Measurements from ENCODE around the gene CBS. TPM values are rescaled to one million over a fixed set of nuclear protein-coding genes. Genes with fewer than 3 reads are reported as not detected.

Gene CBS
- total RNA-seq, 1 donor from 2014 or later = 232 TPM

DNA sequence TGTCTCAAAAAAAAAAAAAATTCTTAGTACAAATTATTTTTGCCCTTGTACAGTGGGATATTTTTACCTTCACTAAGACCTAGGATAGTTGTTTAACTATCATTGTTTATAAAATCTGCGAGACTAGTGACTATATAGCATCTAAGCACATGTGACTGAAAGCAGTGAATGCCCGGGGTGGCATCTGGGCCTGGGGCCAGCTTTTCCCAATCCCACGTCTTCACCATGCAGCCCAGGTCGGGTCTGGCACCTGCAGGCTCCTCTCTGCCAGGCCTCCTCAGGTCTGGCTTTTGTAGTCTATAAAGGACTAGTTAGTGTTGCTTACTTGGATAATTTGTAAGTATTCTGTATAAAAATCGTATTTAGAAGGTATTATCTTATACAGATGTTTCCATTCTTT is 40.8 kb downstream of the CBS start:
- H3K36me3 Mint-ChIP-seq (ENCODE audit: unreplicated experiment) = no peaks in the 10 kb centered on the region
- DNase-seq = no peak
- H3K9me3 Mint-ChIP-seq (ENCODE audit: unreplicated experiment) = no peaks in the 10 kb centered on the region
- peaks cover 1% of the 10 kb centered on the region for H3K4me1 Mint-ChIP-seq (ENCODE audit: low read depth, unreplicated experiment)
- TF ChIP-seq, protein P1, sequence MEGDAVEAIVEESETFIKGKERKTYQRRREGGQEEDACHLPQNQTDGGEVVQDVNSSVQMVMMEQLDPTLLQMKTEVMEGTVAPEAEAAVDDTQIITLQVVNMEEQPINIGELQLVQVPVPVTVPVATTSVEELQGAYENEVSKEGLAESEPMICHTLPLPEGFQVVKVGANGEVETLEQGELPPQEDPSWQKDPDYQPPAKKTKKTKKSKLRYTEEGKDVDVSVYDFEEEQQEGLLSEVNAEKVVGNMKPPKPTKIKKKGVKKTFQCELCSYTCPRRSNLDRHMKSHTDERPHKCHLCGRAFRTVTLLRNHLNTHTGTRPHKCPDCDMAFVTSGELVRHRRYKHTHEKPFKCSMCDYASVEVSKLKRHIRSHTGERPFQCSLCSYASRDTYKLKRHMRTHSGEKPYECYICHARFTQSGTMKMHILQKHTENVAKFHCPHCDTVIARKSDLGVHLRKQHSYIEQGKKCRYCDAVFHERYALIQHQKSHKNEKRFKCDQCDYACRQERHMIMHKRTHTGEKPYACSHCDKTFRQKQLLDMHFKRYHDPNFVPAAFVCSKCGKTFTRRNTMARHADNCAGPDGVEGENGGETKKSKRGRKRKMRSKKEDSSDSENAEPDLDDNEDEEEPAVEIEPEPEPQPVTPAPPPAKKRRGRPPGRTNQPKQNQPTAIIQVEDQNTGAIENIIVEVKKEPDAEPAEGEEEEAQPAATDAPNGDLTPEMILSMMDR (IDR thresholded peaks at IDR 0.05; ENCODE audit: partially characterized antibody, unreplicated experiment) = no peak
- H3K4me3 Mint-ChIP-seq (ENCODE audit: unreplicated experiment) = no peak overlapping the region
- no peak overlapping the region for H3K27ac Mint-ChIP-seq (ENCODE audit: unreplicated experiment)
- peaks cover 2% of the 10 kb centered on the region for H3K27me3 Mint-ChIP-seq (ENCODE audit: unreplicated experiment)

DNA sequence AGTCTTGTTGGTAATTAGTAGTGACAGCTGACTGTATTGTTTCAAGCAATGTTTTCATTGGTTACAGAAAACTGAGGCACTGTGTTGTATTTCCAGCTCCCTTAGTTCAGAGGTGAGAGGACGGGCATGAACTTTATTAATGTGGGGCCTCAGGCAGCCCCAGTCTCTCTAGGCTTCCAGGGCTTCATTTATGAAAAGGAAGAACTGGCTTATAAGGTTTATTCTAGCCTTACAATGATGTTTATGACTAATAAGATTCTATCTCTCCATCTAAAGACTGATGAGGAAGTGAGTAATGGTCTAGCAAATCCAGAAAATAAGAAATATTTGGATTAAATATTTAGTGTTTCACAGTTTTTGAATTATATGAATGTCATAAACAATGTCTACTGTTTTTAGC is 41.5 kb downstream of the CBS start:
- no peak overlapping the region for H3K4me3 Mint-ChIP-seq (ENCODE audit: unreplicated experiment)
- H3K4me1 Mint-ChIP-seq (ENCODE audit: low read depth, unreplicated experiment) = peaks cover 1% of the 10 kb centered on the region
- H3K36me3 Mint-ChIP-seq (ENCODE audit: unreplicated experiment) = peaks cover 2% of the 10 kb centered on the region
- DNase-seq = no peak
- H3K27me3 Mint-ChIP-seq (ENCODE audit: unreplicated experiment) = peaks cover 4% of the 10 kb centered on the region
- no peaks in the 10 kb centered on the region for H3K9me3 Mint-ChIP-seq (ENCODE audit: unreplicated experiment)
- TF ChIP-seq, protein P1 (IDR thresholded peaks at IDR 0.05; ENCODE audit: partially characterized antibody, unreplicated experiment) = no peak
- H3K27ac Mint-ChIP-seq (ENCODE audit: unreplicated experiment) = no peak overlapping the region

DNA sequence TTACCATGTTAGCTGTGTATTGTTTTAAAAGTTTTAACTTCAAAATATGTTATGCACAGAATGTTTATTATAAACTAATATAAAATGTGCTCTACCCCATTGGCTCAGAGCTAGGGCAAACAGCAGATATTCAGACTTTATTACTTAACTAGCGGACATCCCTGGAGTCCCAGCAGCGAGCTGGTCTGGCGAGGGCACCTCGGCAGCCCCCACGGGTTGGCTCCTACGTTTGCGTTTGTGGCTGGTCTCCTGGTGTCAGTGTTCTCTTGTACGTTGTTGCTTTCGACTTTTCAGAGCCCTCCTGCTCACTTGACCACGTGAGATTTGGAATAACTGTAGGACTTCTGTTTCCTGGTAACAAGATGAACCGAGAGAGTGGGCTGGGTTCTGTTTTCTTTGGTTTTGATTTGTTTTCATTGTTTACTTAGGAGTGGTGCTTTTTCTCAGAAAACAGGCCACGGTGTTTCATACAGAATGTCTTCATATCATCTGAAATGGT is 44.5 kb downstream of the CBS start:
- no peak overlapping the region for H3K4me3 Mint-ChIP-seq (ENCODE audit: unreplicated experiment)
- H3K36me3 Mint-ChIP-seq (ENCODE audit: unreplicated experiment) = peaks cover 4% of the 10 kb centered on the region
- H3K27ac Mint-ChIP-seq (ENCODE audit: unreplicated experiment) = no peak overlapping the region
- no peaks in the 10 kb centered on the region for H3K4me1 Mint-ChIP-seq (ENCODE audit: low read depth, unreplicated experiment)
- no peak for DNase-seq
- H3K9me3 Mint-ChIP-seq (ENCODE audit: unreplicated experiment) = no peaks in the 10 kb centered on the region
- TF ChIP-seq, protein P1 (IDR thresholded peaks at IDR 0.05; ENCODE audit: partially characterized antibody, unreplicated experiment) = no peak
- H3K27me3 Mint-ChIP-seq (ENCODE audit: unreplicated experiment) = peaks cover 2% of the 10 kb centered on the region

DNA sequence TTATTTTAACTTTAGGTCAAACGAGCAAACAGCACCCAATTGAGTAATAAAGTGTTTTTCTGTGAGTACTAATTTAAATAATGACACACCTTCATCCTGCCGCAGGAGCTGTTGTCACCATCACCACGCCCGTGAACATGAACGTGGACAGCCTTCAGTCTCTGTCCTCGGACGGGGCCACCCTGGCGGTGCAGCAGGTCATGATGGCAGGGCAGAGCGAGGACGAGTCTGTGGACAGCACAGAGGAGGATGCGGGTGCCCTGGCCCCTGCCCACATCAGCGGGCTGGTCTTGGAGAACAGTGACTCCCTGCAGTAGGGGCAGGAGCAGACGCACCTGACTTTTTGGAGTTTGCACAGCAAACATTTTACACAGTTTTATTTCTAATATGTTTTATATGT is 45.9 kb downstream of the CBS start:
- TF ChIP-seq, protein P1 (IDR thresholded peaks at IDR 0.05; ENCODE audit: partially characterized antibody, unreplicated experiment) = no peak
- Mint-ChIP-seq H3K4me3 (ENCODE audit: unreplicated experiment) (no peak overlapping the region), H3K9me3 (ENCODE audit: unreplicated experiment) (no peaks in the 10 kb centered on the region), H3K4me1 (ENCODE audit: low read depth, unreplicated experiment) (no peaks in the 10 kb centered on the region), H3K36me3 (ENCODE audit: unreplicated experiment) (peaks cover 11% of the 10 kb centered on the region), H3K27me3 (ENCODE audit: unreplicated experiment) (peaks cover 2% of the 10 kb centered on the region), H3K27ac (ENCODE audit: unreplicated experiment) (no peak overlapping the region)
- DNase-seq = no peak

DNA sequence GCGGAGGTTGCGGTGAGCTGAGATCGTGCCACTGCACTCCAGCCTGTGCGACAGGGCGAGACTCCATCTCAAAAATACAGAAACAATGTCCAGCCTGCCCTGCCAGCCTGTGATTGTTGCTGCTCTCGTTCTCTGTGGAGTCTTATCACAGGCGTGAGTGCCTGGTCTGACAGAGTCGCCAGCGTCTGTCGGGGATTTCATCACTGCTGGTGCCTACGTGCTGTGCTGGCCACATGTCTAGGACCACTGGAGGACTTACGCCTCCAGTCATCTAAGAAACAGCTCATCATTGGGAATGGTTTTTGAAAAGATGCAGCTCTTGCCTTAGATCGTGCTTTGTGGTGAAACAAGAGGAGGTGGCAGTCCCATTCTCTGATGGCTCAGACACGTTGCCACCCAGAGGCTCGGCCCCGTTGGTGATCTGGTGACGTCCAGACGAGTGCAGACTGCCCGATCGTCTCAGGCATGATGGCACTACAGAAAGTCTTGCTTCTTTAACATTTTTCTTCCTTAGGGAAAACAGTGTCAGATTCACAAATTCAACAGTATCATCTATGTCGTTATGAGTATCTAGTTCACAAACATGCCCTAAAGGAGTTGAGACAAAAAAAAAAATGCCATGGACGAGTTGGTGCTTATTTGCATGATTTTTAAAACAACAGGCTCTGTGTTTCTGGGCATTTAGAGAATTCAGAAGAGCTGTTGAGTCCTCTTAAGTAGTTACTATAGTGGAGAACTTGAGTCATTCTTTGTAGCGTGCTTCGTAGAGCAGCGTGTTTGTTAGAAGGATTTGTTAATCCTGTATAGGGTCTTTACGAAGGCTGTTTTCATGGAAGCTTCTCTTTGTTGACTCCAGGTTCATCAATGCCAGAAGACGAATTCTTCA is 47.5 kb downstream of the CBS start:
- DNase-seq = no peak
- no peaks in the 10 kb centered on the region for H3K9me3 Mint-ChIP-seq (ENCODE audit: unreplicated experiment)
- no peak overlapping the region for H3K4me3 Mint-ChIP-seq (ENCODE audit: unreplicated experiment)
- peaks cover 11% of the 10 kb centered on the region for H3K36me3 Mint-ChIP-seq (ENCODE audit: unreplicated experiment)
- H3K27ac Mint-ChIP-seq (ENCODE audit: unreplicated experiment) = no peak overlapping the region
- no peaks in the 10 kb centered on the region for H3K4me1 Mint-ChIP-seq (ENCODE audit: low read depth, unreplicated experiment)
- peaks cover 2% of the 10 kb centered on the region for H3K27me3 Mint-ChIP-seq (ENCODE audit: unreplicated experiment)
- TF ChIP-seq, protein P1 (IDR thresholded peaks at IDR 0.05; ENCODE audit: partially characterized antibody, unreplicated experiment) = no peak

All from glutamatergic neuron (in vitro differentiated cells).